NCI-H2227 treated with DMSO at 0.1 percent for 48 hours (cell line): ENCODE measurements around the gene TXNDC15.

Experiments used
- DNase-seq: peaks from one replicate; lab custom pipeline; 2025; lab: John Stamatoyannopoulos, UW

TXNDC15 gene

GRCh38 chr5:134920848-134921575 is 46.8 kb downstream of the TXNDC15 start:
- no peak for DNase-seq

GRCh38 chr5:134932508-134932907 is 58.3 kb downstream of the TXNDC15 start:
- no peak for DNase-seq

GRCh38 chr5:134934202-134934601 is 60.0 kb downstream of the TXNDC15 start:
- no peak for DNase-seq

- no peak for DNase-seq
Observed at GRCh38 chr5:134935711-134936602, 61.8 kb downstream of the TXNDC15 start.

GRCh38 chr5:134937526-134937925 is 63.4 kb downstream of the TXNDC15 start:
- DNase-seq = no peak

GRCh38 chr5:134938030-134938429 is 63.9 kb downstream of the TXNDC15 start:
- no peak for DNase-seq

GRCh38 chr5:134939500-134939899 is 65.3 kb downstream of the TXNDC15 start:
- DNase-seq = no peak

GRCh38 chr5:134943547-134943946 is 69.4 kb downstream of the TXNDC15 start:
- no peak for DNase-seq

- no peak for DNase-seq
Observed at GRCh38 chr5:134944630-134945029, 70.5 kb downstream of the TXNDC15 start.

- no peak for DNase-seq
Observed at GRCh38 chr5:134945041-134945440, 70.9 kb downstream of the TXNDC15 start.

- no peak for DNase-seq
Observed at GRCh38 chr5:134948911-134949310, 74.7 kb downstream of the TXNDC15 start.

- DNase-seq = no peak
Observed at GRCh38 chr5:134949316-134949715, 75.1 kb downstream of the TXNDC15 start.
